Tibial nerve (tissue), 4 donors: ENCODE data around the gene TSGA10. TPM values are rescaled to one million over a fixed set of nuclear protein-coding genes. Genes with fewer than 3 reads are reported as not detected.

Source experiments
- DNase-seq, 2 donors: peaks; one replicate each; pipeline ENCODE4 v3.0.0-alpha.2; 2019; ENCODE audit warnings: low spot score in 2 of 2
- H3K27ac ChIP-seq, 4 donors: fragments of 200-600 bp; sonication (generic) in 3 of 4; one replicate each; pipeline ENCODE4 v1.5.1; 2017 to 2019; ENCODE audit warnings: mild to moderate bottlenecking in 1 of 4
- H3K27me3 ChIP-seq, 2 donors: fragments of 200-600 bp; sonication (generic) in 1 of 2; one replicate each; pipeline versions ENCODE4 v1.5.1 to v1.6.0; 2017 to 2019
- H3K36me3 ChIP-seq, 3 donors: fragments of 200-600 bp; sonication (generic); one replicate each; pipeline ENCODE4 v1.5.1; 2018 to 2019
- H3K4me1 ChIP-seq, 4 donors: fragments of 200-600 bp; sonication (generic) in 3 of 4; one replicate each; pipeline ENCODE4 v1.5.1; 2017 to 2019
- H3K4me3 ChIP-seq, 4 donors: fragments of 200-600 bp; sonication (generic) in 3 of 4; one replicate each; pipeline ENCODE4 v1.5.1; 2017 to 2019; ENCODE audit warnings: mild to moderate bottlenecking in 1 of 4, moderate library complexity in 1 of 4
- H3K9me3 ChIP-seq, 4 donors: fragments of 200-600 bp; sonication (generic) in 3 of 4; one replicate each; pipeline ENCODE4 v1.5.1; 2017 to 2019
- CTCF ChIP-seq, 5 experiments: fragments of 200-600 bp in 3 of 5; fragments of 450-650 bp in 2 of 5; sonication (generic) in 3 of 5; IDR thresholded peaks; one replicate each; pipeline ENCODE4 v1.5.1; 2016 to 2019; ENCODE audit warnings: antibody characterized with exemption in 5 of 5, mild to moderate bottlenecking in 3 of 5, moderate library complexity in 2 of 5
- EP300 ChIP-seq, 2 donors: sonication (generic); formaldehyde crosslinking; IDR thresholded peaks; one replicate each; pipeline ENCODE4 v1.6.1; 2017; ENCODE audit warnings: antibody characterized with exemption in 2 of 2, mild to moderate bottlenecking in 1 of 2
- POLR2A ChIP-seq, 2 donors: fragments of 450-650 bp; IDR thresholded peaks; one replicate each; pipeline ENCODE4 v1.6.1; 2017; ENCODE audit warnings: antibody characterized with exemption in 2 of 2, mild to moderate bottlenecking in 2 of 2, moderate library complexity in 2 of 2
- WGBS, 2 donors: methylation state at CpG; one replicate each; pipeline ENCODE4 v1.1.5; 2018; 5-methylcytosine and 5-hydroxymethylcytosine counted together
- total RNA-seq, 4 donors: library from RNA; depleted of rRNA; stranded (reverse); fragments of >200 nt; gene quantifications; one replicate each; pipeline ENCODE4 v1.1.0, GENCODE V29; 2016

TSGA10 gene
- total RNA-seq, 4 donors from 2014 or later = 6.5 to 12.9 (median 10.0) TPM

GRCh38 chr2:99181624-99182000, 26.9 kb upstream of the TSGA10 start:
- H3K4me3 ChIP-seq = peak overlapping the region; percentile 50 to 69 (median 60)
- H3K36me3 ChIP-seq = peaks cover 0 to 4% (median 0%) of the 10 kb centered on the region in 3 donors
- H3K27me3 ChIP-seq = no peaks in the 10 kb centered on the region
- DNase-seq = no peak
- WGBS, 2 donors = 4 to 6% methylated on average over 4 of the region's 4 CpGs
- peaks cover 0 to 76% (median 23%) of the 10 kb centered on the region in 4 donors for H3K4me1 ChIP-seq
- peak overlapping the region in 2 of 4 donors; percentile 72 to 77 for H3K27ac ChIP-seq
- H3K9me3 ChIP-seq = no peaks in the 10 kb centered on the region
- TF ChIP-seq EP300 (IDR thresholded peaks at IDR 0.05) = no peak
- no peak for TF ChIP-seq POLR2A (IDR thresholded peaks at IDR 0.05)
- TF ChIP-seq CTCF (IDR thresholded peaks at IDR 0.05) = no peak

DNA sequence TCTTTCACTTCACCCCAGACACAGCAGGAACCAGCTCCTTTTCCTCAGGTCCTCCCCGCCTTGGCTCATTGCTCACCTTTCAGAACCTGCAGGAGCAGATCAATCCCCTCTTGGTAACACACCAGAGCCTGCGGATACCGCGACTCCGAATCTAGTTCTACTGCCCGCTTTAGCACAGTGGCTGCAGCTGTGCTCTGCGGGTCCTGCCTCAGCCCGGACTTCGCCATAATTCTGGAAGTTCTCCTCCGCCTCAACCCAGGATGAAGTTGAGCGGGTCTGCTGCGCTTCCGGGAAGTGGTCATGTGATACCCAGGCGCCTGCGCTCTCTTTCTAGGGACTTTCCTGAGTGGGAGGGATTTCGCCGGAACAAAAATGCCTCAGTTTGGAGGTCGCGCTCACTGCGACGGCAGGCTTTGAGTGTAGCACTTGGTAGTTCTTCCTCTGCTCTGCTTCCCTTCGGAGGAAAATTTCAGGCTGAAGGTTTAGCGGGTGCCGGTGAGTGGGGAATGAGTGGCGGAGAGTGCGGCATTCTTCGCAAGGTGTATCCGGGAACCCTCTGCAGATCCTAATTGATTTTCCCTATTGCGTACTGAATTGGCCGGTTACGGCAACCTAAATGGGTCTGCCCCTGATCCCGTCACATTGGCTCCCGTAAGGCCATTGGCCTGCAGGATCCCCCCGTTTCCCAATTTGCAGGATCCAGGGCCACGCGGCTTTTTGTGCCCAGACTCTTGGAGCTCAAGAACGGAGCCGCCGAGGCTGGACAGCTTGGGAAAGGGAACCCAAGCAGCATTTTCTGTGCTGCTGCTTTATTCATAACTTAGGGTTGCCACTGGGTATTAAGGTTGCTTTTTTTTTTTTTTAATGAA, 26.2 kb upstream of the TSGA10 start, which contains the start of the genes MITD1 and MRPL30:
Gene MITD1 (minus strand): TSS at position 304 of the 869 bp plus-strand sequence. CDS start 77 bp downstream, at position 227.
Gene MRPL30 (plus strand): TSS at position 430 of the 869 bp plus-strand sequence. CDS start 5,020 bp downstream, outside the sequence.
- H3K27ac ChIP-seq = peak within 1 kb of the TSS in 3 of 4 donors; percentile 70 to 77 (median 72)
- 0% methylated on average over 39 of the region's 39 CpGs for WGBS, 2 donors
- peaks cover 0 to 71% (median 23%) of the 10 kb centered on the region in 4 donors for H3K4me1 ChIP-seq
- peak within 1 kb of the TSS; percentile 51 to 69 (median 60) for H3K4me3 ChIP-seq
- peak; percentile 83 to 86 for DNase-seq
- no peaks in the 10 kb centered on the region for H3K36me3 ChIP-seq
- TF ChIP-seq POLR2A (IDR thresholded peaks at IDR 0.05) = peak; percentile 40 to 61
- peak in 2 of 5 experiments; percentile 13 to 21 for TF ChIP-seq CTCF (IDR thresholded peaks at IDR 0.05)
- peak; percentile 97 to 98 for TF ChIP-seq EP300 (IDR thresholded peaks at IDR 0.05)
- no peaks in the 10 kb centered on the region for H3K27me3 ChIP-seq
- H3K9me3 ChIP-seq = no peaks in the 10 kb centered on the region

GRCh38 chr2:99171377-99172140, 16.8 kb upstream of the TSGA10 start:
- no peaks in the 10 kb centered on the region for H3K27me3 ChIP-seq
- H3K36me3 ChIP-seq = peaks cover 0 to 56% (median 0%) of the 10 kb centered on the region in 3 donors
- no peak overlapping the region for H3K4me3 ChIP-seq
- no peaks in the 10 kb centered on the region for H3K4me1 ChIP-seq
- no peaks in the 10 kb centered on the region for H3K9me3 ChIP-seq
- WGBS, 2 donors = 94% methylated on average over 8 of the region's 8 CpGs
- no peak for TF ChIP-seq CTCF (IDR thresholded peaks at IDR 0.05)
- no peak for TF ChIP-seq POLR2A (IDR thresholded peaks at IDR 0.05)
- no peak overlapping the region for H3K27ac ChIP-seq
- DNase-seq = no peak

- H3K27me3 ChIP-seq = no peaks in the 10 kb centered on the region
- no peak overlapping the region for H3K27ac ChIP-seq
- H3K36me3 ChIP-seq = peaks cover 0 to 68% (median 0%) of the 10 kb centered on the region in 3 donors
- no peaks in the 10 kb centered on the region for H3K4me1 ChIP-seq
- DNase-seq = no peak
- H3K4me3 ChIP-seq = no peak overlapping the region
- 71 to 86% methylated on average over 1 of the region's 1 CpG for WGBS, 2 donors
- TF ChIP-seq EP300 (IDR thresholded peaks at IDR 0.05) (no peak), POLR2A (IDR thresholded peaks at IDR 0.05) (no peak), CTCF (IDR thresholded peaks at IDR 0.05) (no peak)
- no peaks in the 10 kb centered on the region for H3K9me3 ChIP-seq
Observed at GRCh38 chr2:99169534-99169933, 14.8 kb upstream of the TSGA10 start.
